Activated CD8-positive, alpha-beta memory T cell treated with anti-CD3 and anti-CD28 coated beads for 1 hour (primary cell): ENCODE results near the gene SLC26A8.
"Not testable (repeated sequence)": the region's sequence is repeated elsewhere in the genome, so short reads cannot be mapped to it uniquely, and the experiment has no call there.

ENCODE experiments used
- DNase-seq, 2 donors: peaks; one replicate each; pipeline ENCODE4 v3.0.0-alpha.2; 2020; ENCODE audit warnings: low read depth in 1 of 2; ENCODE audit errors: extremely low read depth in 1 of 2

The SLC26A8 gene

DNA sequence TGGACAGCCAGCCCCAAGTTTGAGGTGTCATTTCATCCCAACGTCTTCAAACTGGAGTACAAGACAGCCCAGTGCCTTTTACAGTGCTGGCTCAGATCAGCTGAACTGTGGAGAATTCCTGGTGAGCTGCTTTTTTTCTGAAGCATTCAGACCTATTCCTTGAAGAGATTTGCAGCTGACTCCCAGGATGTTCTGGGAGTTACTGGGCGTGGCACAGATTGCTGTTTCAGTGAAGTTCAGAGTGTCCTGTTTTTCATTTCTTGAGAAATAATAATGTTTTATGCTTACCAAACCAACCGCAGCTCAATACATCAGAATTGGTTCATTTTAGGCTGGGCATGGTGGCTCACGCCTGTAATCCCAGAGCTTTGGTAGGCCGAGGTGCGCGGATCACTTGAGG is 70.1 kb downstream of the SLC26A8 start:
- no peak for DNase-seq

GRCh38 chr6:35948725-35949124 is 75.7 kb downstream of the SLC26A8 start:
- DNase-seq = no peak

DNA sequence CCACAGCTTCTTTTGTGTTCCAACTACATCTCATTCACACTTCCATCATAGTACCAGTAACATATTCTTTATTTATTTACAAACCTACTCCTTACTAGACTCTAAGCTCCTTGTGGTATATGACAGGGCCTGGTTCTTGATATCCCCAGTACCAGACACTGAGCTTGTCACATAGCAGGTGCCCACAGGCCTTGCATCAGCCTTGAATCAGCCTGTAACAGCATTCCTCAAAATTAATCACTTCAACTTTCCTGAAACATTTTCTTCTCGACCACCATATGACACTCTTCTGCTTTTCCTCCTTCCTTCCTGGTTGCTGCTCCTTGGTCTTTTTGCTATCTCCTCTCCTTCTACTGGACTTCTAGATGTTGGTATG is 78.8 kb downstream of the SLC26A8 start:
- DNase-seq = no peak

DNA sequence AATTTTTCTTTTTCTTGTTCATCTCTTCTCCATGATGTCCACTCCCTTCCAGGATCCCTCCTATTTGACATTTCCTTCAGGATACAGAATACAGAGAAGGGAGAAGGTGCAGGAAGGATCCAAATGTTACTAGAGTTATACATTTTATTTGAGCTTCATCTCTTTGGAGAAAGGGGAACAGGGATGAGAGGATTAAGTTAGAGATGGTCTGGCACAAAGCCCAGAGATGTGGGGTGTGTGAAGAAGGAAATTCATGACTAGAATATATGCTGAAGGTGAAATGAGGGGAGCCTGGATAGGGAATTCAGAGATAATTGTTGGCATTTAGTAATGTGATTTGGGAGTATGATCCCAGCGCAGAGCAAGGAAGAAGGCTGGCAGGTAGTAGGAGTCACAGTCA is 81.1 kb downstream of the SLC26A8 start:
- DNase-seq = no peak

GRCh38 chr6:35942355-35942754 is 82.1 kb downstream of the SLC26A8 start:
- DNase-seq = no peak

GRCh38 chr6:35941170-35941569 is 83.3 kb downstream of the SLC26A8 start:
- DNase-seq = not testable (repeated sequence)

DNA sequence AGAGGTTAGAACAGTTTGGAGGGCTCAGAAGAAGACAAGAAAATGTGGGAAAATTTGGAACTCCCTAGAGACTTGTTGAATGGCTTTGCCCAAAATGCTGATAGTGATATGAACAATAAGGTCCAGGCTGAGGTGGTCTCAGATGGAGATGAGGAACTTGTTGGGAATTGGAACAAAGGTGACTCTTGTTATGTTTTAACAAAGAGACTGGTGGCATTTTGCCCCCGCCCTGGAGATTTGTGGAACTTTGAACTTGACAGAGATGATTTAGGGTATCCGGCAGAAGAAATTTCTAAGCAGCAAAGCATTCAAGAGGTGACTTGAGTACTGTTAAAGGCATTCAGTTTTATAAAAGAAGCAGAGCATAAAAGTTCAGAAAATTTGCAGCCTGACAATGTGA is 84.4 kb downstream of the SLC26A8 start:
- DNase-seq = not testable (repeated sequence)

GRCh38 chr6:35939259-35939658 is 85.2 kb downstream of the SLC26A8 start:
- DNase-seq = not testable (repeated sequence)

GRCh38 chr6:35936681-35937359 is 87.6 kb downstream of the SLC26A8 start:
- DNase-seq = no peak

DNA sequence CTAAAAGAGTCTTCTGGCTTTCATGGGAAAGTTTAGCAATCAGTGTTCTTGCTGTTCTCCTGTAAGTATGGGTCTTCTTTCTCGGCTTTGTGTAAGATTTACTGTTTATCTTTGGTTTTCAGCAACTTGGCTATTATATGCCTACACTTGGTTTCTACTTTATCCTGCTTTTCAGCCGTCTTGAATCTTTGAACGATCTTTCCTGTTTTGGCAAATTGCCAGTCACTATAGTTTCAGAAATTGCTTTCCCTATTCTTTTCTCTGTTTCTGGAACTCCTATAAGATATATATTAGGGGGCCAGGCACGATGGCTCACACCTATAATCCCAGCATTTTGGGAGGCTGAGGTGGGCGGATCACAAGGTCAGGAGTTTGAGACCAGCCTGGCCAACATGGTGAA is 89.0 kb downstream of the SLC26A8 start:
- no peak for DNase-seq

DNA sequence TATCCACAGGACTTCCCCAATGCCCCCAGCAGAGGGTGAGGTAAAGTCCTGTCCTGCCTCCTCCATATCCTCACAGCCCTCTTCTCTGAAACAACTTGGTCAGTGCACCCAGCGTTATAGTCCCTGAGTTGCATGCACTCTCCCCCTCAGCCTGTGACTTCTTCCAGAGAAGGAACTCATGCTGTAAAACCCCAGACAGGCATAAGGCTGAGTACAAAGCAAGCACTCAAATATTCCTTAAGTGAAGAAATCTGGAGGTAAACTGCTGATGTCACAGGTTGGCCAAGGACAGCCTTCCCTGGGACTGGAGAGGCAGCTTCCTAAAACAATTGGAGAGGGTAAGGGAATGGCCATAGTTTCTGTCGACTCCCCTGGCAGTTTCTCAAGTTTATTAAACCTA is 90.6 kb downstream of the SLC26A8 start:
- no peak for DNase-seq

DNA sequence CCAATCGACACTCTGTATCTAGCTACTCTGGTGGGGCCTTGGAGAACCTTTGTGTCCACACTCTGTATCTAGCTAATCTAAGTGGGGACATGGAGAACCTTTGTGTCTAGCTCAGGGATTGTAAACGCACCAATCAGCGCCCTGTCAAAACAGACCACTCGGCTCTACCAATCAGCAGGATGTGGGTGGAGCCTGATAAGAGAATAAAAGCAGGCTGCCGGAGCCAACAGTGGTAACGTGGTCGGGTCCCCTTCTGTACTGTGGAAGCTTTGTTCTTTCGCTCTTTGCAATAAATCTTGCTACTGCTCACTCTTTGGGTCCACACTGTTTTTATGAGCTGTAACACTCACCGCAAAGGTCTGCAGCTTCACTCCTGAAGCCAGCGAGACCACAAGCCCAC is 92.6 kb downstream of the SLC26A8 start:
- DNase-seq = not testable (repeated sequence)

GRCh38 chr6:35931120-35931561 is 93.3 kb downstream of the SLC26A8 start:
- no peak for DNase-seq

DNA sequence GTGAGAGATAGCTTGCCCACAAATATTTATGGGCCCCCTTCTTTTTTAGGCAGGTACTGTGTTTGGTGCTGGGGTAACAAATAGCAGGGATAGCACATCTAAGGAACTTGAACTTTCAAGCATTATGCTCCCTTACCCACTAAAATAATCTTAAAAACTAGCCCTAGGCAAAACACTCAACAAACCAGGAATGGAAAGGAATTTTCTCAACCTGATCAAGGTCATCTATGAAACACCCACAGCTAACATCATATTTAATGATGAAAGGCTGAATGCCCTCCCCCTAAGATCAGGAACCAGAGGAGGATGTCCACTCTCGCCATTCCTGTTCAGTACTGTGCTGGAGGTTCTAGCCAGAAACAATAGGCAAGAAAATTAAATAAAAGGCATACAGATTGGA is 94.8 kb downstream of the SLC26A8 start:
- no peak for DNase-seq

DNA sequence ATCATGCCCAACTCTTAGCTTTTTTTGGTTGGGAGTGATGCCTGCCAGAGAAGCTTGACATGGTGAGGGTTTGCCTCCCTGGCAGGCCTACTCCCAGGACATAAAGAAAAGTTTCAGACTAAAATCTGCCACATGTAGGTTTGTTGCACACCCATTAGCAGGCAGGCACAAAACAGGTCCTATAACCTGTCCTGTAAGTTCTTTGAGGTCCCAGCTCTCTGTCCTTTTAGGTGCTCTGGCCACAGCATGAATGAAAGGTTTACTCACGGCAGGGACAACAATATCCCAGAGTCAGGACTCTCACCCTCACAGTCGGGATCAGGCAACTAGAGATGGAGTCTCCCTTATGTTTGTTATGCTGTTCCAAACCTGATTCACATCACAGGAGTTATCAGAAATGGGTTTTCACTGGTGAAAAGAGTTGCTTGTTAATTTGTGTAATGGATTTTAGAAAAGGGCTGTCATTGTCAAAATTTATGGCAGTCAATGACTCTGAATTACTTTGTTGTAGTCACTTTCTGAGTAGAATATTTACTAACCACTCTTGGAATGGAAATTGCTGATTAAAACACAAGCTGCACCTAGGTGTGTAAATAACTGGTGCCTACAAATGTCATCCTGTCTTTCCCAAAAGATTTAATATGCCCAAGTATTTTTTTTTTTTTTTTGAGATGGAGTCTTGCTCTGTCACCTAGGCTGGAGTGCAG is 97.8 kb downstream of the SLC26A8 start:
- DNase-seq = no peak

DNA sequence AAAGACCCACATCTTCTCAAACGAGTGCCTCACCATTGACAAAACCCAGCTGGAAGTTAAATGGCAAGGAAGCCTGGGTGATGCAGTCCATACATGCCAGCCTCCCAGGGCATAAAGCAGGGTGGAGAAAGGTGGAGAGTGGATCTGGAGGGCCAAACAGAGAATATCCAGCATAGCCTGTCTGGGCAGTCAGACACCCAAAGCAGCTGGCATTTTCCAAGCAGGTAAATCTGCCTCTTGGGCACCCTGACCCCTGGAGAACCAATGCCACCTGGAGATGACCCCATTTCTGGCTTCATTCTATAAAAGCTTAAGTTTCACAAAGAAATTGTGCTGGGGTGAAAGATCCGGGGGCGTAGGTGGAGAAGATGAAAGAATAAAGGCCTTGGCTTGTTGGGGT is 98.5 kb downstream of the SLC26A8 start:
- DNase-seq = no peak

DNA sequence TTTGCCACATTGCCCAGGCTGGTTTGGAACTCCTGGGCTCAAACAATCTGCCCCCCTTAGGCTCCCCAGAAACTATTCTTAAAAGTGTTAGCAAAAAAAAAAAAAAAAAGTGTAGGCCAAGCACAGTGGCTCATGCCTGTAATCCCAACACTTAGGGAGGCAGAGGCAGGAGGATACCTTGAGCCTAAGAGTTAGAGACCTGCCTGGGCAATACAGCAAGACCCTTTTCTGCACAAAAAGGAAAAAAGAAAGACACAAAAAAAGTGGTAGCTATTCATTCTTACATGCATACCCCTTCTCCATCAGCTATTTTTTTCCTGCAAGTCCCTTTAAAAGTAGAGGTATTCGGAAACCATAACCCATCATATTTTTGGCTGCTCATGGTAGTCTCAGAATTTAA is 100.3 kb downstream of the SLC26A8 start:
- no peak for DNase-seq

- no peak for DNase-seq
Measured at GRCh38 chr6:35922139-35922554, 102.3 kb downstream of the SLC26A8 start.

GRCh38 chr6:35920793-35921732 is 103.4 kb downstream of the SLC26A8 start, which contains the start of gene SRPK1:
Gene SRPK1, minus strand, starts transcription at chr6:35921098. Its CDS starts 42 bp downstream, at chr6:35921056.
- peak; percentile 57 to 75 for DNase-seq

DNA sequence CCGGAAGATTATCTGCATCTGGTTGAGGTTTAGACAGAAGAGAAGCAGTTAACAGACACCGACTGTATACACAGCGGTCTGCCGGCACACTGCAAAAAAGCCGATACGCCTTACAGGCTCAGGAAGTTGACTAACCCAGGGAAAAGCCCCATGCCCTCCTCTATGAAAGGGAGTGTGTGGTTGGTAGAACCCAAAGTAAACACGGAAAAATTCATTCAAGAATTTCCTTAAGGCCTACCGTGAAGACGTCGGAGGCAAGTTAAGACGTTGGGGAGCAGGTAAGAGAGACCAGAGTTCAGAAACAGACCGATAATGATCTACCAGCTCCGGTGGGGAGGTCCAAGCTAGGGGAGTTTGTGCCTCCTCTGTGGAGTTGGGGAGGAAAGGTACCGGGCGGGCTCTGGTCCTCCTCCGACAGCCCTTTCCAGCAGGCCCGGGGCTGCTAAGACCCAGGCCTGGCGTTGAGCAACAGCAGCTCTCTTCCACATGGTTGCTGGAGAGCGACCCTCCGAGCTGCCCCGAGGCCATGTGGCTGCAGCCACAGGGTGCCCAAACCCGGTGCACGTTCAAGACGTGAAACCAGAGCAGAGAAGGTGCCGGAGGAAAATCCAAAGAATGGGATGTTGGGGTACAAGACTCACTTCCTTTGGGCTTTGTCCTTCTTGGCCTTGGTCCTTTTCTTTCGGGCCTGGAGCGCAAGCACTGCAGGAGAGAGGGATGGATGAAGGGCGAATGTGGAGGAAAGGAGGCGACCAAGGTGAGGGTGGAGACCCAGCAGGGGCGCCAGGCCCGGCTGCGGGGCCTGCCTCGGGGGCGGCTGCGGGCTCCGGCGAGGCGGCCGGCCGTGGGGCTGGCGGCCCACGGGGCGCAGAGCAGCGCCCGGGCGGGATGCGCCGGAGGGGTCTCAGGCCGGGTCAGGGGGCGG is 104.4 kb downstream of the SLC26A8 start:
- DNase-seq = peak; percentile 19 to 36
